GM12801 (cell line): ENCODE measurements around the gene OR2T8.

ENCODE experiments used
- CTCF ChIP-seq: IDR thresholded peaks from one replicate; pipeline ENCODE4 v1.5.1; 2011; ENCODE audit warnings: control low read depth; ENCODE audit not compliant: insufficient read length; ENCODE audit errors: extremely low read depth

Gene OR2T8

GRCh38 chr1:247933989-247934388, 13.9 kb downstream of the OR2T8 start:
- TF ChIP-seq CTCF = no peak

- no peak for TF ChIP-seq CTCF
Measured at GRCh38 chr1:247935781-247936180, 15.7 kb downstream of the OR2T8 start.

- TF ChIP-seq CTCF = no peak
Measured at GRCh38 chr1:247936415-247936814, 16.4 kb downstream of the OR2T8 start.

GRCh38 chr1:247942624-247943023, 22.6 kb downstream of the OR2T8 start:
- no peak for TF ChIP-seq CTCF

- TF ChIP-seq CTCF = no peak
Measured at GRCh38 chr1:247948558-247948957, 28.5 kb downstream of the OR2T8 start, which contains the start of gene OR2L8. OR2L8 (plus strand) TSS chr1:247948858; CDS start chr1:247948858, 0 bp downstream.

DNA sequence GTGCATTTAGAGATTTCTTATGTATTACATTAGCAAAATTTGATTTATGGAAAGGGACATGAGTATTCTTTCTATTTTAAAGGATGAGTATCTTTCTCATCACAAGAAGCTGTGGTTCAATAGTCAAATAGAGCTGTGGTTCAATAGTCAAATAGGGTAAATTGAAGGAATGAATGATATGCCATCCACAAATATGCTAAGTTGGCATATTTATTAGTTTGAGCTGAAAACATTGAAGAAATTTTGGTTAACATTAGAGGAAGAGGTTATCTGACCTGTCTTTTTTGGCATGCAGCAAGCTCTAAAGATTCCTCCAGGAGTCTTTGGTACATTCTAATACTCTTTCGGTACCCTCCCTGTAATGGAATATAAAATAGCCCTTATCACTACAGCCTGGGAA, 33.4 kb downstream of the OR2T8 start:
- TF ChIP-seq CTCF = no peak

DNA sequence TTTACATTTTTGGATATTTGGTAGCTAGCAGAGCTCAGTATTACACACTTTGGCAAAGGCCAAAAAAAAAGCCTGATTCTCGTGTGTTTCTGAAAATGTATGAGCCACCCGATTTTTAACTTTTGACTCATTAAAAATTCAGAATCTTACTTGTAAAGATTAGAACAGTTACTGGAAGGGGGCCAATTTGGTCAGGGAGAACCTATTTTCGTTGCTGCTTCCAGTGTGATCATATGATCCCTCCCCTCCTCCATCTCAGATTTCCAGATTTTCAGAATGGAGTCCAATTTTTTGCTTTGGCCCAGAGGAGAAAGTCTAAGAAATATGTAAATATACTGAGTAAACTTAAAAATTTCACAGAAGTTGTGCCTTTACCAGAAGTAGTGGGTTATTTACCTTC, 41.7 kb downstream of the OR2T8 start:
- no peak for TF ChIP-seq CTCF
